ENCODE results near the gene EML4.
"Not testable (repeated sequence)": the region's sequence is repeated elsewhere in the genome, so short reads cannot be mapped to it uniquely, and the experiment has no call there.

DNA sequence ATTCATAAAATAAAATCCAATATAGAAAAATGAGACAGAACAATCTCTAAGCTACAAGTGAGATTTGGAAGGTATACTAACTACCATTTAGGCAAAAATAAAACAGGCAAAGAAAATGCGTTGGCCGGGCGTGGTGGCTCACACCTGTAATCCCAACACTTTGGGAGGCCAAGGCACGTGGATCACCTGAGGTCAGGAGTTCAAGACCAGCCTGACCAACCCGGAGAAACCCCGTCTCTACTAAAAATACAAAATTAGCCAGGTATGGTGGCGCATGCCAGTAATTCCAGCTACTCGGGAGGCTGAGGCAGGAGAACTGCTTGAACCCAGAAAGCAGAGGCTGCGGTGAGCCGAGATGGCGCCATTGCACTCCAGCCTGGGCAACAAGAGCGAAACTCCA lies 178.4 kb downstream of the EML4 start:
- TF ChIP-seq, protein P1, sequence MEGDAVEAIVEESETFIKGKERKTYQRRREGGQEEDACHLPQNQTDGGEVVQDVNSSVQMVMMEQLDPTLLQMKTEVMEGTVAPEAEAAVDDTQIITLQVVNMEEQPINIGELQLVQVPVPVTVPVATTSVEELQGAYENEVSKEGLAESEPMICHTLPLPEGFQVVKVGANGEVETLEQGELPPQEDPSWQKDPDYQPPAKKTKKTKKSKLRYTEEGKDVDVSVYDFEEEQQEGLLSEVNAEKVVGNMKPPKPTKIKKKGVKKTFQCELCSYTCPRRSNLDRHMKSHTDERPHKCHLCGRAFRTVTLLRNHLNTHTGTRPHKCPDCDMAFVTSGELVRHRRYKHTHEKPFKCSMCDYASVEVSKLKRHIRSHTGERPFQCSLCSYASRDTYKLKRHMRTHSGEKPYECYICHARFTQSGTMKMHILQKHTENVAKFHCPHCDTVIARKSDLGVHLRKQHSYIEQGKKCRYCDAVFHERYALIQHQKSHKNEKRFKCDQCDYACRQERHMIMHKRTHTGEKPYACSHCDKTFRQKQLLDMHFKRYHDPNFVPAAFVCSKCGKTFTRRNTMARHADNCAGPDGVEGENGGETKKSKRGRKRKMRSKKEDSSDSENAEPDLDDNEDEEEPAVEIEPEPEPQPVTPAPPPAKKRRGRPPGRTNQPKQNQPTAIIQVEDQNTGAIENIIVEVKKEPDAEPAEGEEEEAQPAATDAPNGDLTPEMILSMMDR (IDR thresholded peaks at IDR 0.05 in 4 of 5, conservative IDR thresholded peaks at IDR 0.05 in 1 of 5): not testable (repeated sequence)
- TF ChIP-seq POLR2A (IDR thresholded peaks at IDR 0.05): not testable (repeated sequence)

Data from gastrocnemius medialis (tissue), 4 donors.